ENCODE data around the gene COX6A1. TPM values are rescaled to one million over a fixed set of nuclear protein-coding genes. Genes with fewer than 3 reads are reported as not detected.
A peak's percentile ranks its signal among the peaks of the same experiment; 100 is the strongest.

The COX6A1 gene
- total RNA-seq, 1 donor from 2014 or later = 889 TPM

DNA sequence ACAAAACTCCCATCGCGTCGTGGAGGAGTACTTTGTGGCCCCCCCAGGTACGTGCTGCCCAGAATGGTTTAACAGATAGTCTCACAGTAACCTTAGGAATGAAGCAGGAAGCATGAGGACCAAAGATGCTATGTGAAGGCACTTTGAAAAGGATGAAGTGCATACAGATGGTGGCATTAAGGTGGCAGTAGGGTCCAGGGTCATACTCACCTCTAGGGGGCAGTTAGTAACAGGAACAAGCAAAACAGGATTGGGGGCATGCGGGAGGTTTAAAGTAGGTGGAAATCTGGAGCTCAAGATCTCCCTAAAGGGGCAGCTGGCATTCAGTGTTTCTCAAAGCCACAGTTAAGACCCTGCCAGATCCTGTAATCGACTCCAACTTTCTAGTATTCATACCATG is 19.2 kb downstream of the COX6A1 start:
- DNase-seq (ENCODE audit: low read depth) = no peak
- TF ChIP-seq, protein P1, sequence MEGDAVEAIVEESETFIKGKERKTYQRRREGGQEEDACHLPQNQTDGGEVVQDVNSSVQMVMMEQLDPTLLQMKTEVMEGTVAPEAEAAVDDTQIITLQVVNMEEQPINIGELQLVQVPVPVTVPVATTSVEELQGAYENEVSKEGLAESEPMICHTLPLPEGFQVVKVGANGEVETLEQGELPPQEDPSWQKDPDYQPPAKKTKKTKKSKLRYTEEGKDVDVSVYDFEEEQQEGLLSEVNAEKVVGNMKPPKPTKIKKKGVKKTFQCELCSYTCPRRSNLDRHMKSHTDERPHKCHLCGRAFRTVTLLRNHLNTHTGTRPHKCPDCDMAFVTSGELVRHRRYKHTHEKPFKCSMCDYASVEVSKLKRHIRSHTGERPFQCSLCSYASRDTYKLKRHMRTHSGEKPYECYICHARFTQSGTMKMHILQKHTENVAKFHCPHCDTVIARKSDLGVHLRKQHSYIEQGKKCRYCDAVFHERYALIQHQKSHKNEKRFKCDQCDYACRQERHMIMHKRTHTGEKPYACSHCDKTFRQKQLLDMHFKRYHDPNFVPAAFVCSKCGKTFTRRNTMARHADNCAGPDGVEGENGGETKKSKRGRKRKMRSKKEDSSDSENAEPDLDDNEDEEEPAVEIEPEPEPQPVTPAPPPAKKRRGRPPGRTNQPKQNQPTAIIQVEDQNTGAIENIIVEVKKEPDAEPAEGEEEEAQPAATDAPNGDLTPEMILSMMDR (conservative IDR thresholded peaks at IDR 0.05; ENCODE audit: low read depth, low read length) = peak; percentile 56
- no peak overlapping the region for H3K4me3 ChIP-seq (ENCODE audit: low read depth, low read length)

GRCh38 chr12:120460157-120460556 is 22.2 kb downstream of the COX6A1 start:
- no peak for DNase-seq (ENCODE audit: low read depth)
- H3K4me3 ChIP-seq (ENCODE audit: low read depth, low read length) = no peak overlapping the region
- TF ChIP-seq, protein P1 (conservative IDR thresholded peaks at IDR 0.05; ENCODE audit: low read depth, low read length) = no peak

GRCh38 chr12:120462099-120462640 is 24.3 kb downstream of the COX6A1 start:
- no peak for DNase-seq (ENCODE audit: low read depth)
- H3K4me3 ChIP-seq (ENCODE audit: low read depth, low read length) = no peak overlapping the region
- TF ChIP-seq, protein P1 (conservative IDR thresholded peaks at IDR 0.05; ENCODE audit: low read depth, low read length) = no peak

DNA sequence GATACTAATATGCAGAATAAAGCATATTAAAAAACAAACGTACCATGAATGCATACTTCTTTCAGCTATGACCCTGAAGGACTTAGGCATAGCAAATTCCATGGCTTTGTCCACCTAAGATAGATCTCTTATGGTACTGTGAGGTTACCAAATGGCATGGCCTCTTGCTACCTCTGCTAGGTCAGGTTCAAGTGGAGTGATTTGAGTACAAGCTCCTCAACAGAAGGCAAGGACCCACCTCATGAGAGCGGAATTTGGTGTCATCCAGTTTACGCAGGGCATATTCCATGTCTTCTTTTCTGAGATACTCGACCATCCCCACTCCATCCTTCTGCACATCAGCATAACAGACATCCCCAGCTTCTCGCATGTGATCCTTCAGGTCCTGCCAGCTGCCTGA is 25.8 kb downstream of the COX6A1 start:
- no peak overlapping the region for H3K4me3 ChIP-seq (ENCODE audit: low read depth, low read length)
- TF ChIP-seq, protein P1 (conservative IDR thresholded peaks at IDR 0.05; ENCODE audit: low read depth, low read length) = no peak
- DNase-seq (ENCODE audit: low read depth) = no peak

DNA sequence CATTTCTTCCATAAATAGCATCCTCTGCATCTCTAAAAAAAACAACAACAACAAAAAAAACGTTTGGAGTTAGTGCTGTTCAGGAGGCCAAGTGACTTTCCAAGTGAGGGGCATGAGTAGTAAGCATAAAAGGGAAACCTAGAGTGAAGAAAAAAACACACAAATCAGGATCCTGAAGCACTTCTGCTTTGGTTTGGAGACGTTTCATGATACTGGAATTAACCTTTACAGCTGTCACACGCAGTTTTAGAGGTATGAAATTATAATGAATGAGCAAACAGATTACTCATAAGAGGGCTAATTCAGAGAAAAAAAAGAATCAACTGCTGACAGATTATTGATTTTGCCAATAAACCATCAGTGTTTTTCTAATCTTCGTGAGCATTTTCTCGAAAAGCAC is 27.8 kb downstream of the COX6A1 start:
- no peak for DNase-seq (ENCODE audit: low read depth)
- H3K4me3 ChIP-seq (ENCODE audit: low read depth, low read length) = no peak overlapping the region
- TF ChIP-seq, protein P1 (conservative IDR thresholded peaks at IDR 0.05; ENCODE audit: low read depth, low read length) = no peak

DNA sequence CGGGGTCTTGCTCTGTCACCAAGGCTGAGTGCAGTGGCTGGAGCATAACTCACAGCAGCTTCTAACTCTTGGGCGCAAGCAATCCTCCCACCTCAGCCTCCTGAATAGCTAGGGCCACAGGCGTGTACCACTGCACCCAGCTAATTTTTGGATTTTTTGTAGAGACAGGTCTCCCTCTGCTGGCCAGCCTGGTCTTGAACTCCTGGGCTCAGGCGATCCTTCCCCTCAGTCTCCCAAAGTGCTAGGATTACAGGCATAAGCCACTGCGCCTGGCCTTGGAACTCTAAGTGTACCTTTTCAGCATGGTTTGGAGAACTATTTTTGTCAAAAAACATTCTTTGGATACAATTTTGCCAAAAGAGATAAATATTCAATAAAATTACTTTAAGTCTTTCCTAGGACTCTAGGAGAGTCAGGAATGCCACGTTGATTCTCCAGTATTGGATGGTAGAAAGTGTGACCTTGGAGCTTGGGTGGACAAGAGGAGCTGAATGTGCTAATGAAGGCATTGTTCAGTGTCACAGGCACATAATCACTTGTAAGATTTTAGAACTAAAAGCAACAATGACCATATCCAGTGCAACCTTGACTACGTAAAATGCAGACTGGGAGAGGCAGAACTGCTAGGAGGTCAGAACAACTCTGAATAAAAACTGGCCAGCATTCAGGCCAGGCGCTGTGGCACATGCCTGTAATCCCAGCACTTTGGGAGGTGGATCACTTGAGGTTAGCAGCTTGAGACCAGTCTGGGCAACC is 28.8 kb downstream of the COX6A1 start:
- no peak for DNase-seq (ENCODE audit: low read depth)
- TF ChIP-seq, protein P1 (conservative IDR thresholded peaks at IDR 0.05; ENCODE audit: low read depth, low read length) = peak; percentile 68
- H3K4me3 ChIP-seq (ENCODE audit: low read depth, low read length) = no peak overlapping the region

DNA sequence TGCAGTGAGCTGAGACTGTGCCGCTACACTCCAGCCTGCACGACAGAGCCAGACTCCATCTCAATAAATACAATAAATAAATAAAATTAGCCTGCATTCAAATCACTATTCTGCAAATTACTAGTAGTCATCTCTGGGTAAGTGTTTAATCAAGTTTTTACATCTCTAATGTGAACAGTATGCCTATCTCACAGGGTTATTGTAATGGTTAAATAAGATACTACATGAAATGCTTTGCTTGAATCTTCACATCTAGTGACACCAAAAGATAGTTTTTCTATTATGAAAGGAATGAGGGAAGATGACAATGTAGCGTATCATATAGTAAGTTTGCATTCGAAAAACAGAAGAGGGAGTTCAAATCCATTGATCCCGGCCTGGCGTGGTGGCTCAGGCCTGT is 29.5 kb downstream of the COX6A1 start:
- no peak for DNase-seq (ENCODE audit: low read depth)
- no peak overlapping the region for H3K4me3 ChIP-seq (ENCODE audit: low read depth, low read length)
- TF ChIP-seq, protein P1 (conservative IDR thresholded peaks at IDR 0.05; ENCODE audit: low read depth, low read length) = no peak

Data from epithelial cell of proximal tubule (primary cell).